HepG2 (cell line): ENCODE data around the gene RECK. TPM values are rescaled to one million over a fixed set of nuclear protein-coding genes. Genes with fewer than 3 reads are reported as not detected.

Experiments
- ATAC-seq: fragments of 200-7000 bp; cut with Tn5 transposase; 3 replicates; pipeline ENCODE4 v1.9.1; 2020; ENCODE audit warnings: mild to moderate bottlenecking, moderate library complexity
- BruUV-seq: library from RNA; stranded (reverse); fragments of 400-500 nt; replicated peaks from 2 replicates; lab custom pipeline; 2021; lab: Mats Ljungman, UMichigan
- CTCF ChIA-PET: fragments of 300-600 bp; formaldehyde crosslinking; extraction: SDS; loops from one replicate; lab custom pipeline; 2021; ENCODE audit warnings: low total read pairs, inconsistent platforms, low intra/inter-chr PET ratio; lab: Yijun Ruan, JAX
- POLR2A ChIA-PET: fragments of 350-600 bp; sonication (Branson Sonifier 250); formaldehyde crosslinking; loops from one replicate; lab custom pipeline; 2020; ENCODE audit warnings: antibody characterized with exemption, inconsistent platforms; lab: Yijun Ruan, JAX
- DNase-seq: peaks from one replicate; pipeline ENCODE4 v3.0.0-alpha.2; 2015; ENCODE audit warnings: low spot score
- FAIRE-seq: peaks from 3 replicates; lab custom pipeline; 2011; peaks lifted over from hg19 to GRCh38; lab: Jason Lieb, UNC
- H2AFZ ChIP-seq: one replicate; pipeline ENCODE4 v1.6.1; 2011; ENCODE audit warnings: low read length, inconsistent platforms
- H3K27ac ChIP-seq: fragments of 300-600 bp; 3 replicates; pipeline ENCODE4 v1.8.0; 2011; ENCODE audit warnings: mixed run types, mild to moderate bottlenecking, mixed read lengths, low read length, inconsistent platforms; ENCODE audit not compliant: insufficient read depth; ENCODE audit errors: extremely low read length
- H3K27me3 ChIP-seq, 2 experiments: fragments of 200-600 bp in 1 of 2; 2 replicates in 1 of 2; 3 replicates in 1 of 2; pipeline versions ENCODE4 v1.6.0 to v1.8.0; 2011; ENCODE audit warnings: low read length in 2 of 2, mild to moderate bottlenecking in 2 of 2, moderate library complexity in 2 of 2, inconsistent platforms in 1 of 2; ENCODE audit not compliant: insufficient read depth in 2 of 2, control insufficient read depth in 1 of 2
- H3K36me3 ChIP-seq, 2 experiments: fragments of 200-600 bp in 1 of 2; replicated peaks in 1 of 2; 2 replicates in 1 of 2; 3 replicates in 1 of 2; pipeline versions ENCODE4 v1.5.1 to v1.8.0; 2011; ENCODE audit warnings: low read length in 2 of 2, inconsistent platforms in 1 of 2; ENCODE audit not compliant: insufficient read depth in 2 of 2, control insufficient read depth in 1 of 2
- H3K4me1 ChIP-seq: 2 replicates; pipeline ENCODE4 v1.5.1; 2012; ENCODE audit warnings: low read length, inconsistent platforms; ENCODE audit not compliant: insufficient read depth
- H3K4me2 ChIP-seq: 2 replicates; pipeline ENCODE4 v1.6.0; 2011; ENCODE audit warnings: low read depth, low read length, inconsistent platforms
- H3K4me3 ChIP-seq, 3 experiments: fragments of 200-600 bp in 1 of 3; sonication (generic), shearing (Covaris generic) in 1 of 3; replicated peaks in 1 of 3; 2 replicates each; pipeline ENCODE4 v1.5.1; 2011 to 2016; ENCODE audit warnings: low read length in 3 of 3, inconsistent platforms in 2 of 3, low read depth in 2 of 3, mild to moderate bottlenecking in 2 of 3, control low read depth in 1 of 3, mixed read lengths in 1 of 3; ENCODE audit not compliant: insufficient read depth in 1 of 3
- H3K79me2 ChIP-seq: one replicate; pipeline ENCODE4 v1.6.1; 2011; ENCODE audit warnings: low read length, inconsistent platforms; ENCODE audit not compliant: insufficient read depth
- H3K9ac ChIP-seq: 2 replicates; pipeline ENCODE4 v1.6.0; 2011; ENCODE audit warnings: mild to moderate bottlenecking, low read depth, low read length, inconsistent platforms; ENCODE audit not compliant: insufficient read depth
- H3K9me3 ChIP-seq: 2 replicates; pipeline ENCODE4 v1.5.1; 2012; ENCODE audit warnings: mild to moderate bottlenecking, low read length
- H4K20me1 ChIP-seq: 2 replicates; pipeline ENCODE4 v1.6.0; 2011; ENCODE audit warnings: inconsistent platforms, mild to moderate bottlenecking, low read length, moderate library complexity; ENCODE audit not compliant: insufficient read depth
- YY1 ChIP-seq: IDR thresholded peaks from 2 replicates; pipeline ENCODE4 v1.6.1; 2011; ENCODE audit warnings: low read length, low read depth, moderate library complexity, mild to moderate bottlenecking; ENCODE audit not compliant: insufficient read depth, insufficient replicate concordance
- ZNF512B ChIP-seq: sonication (generic); formaldehyde crosslinking; IDR thresholded peaks from 2 replicates; pipeline ENCODE4 v1.5.1; 2020; ENCODE audit warnings: missing genetic modification reagents, mild to moderate bottlenecking, borderline replicate concordance
- WGBS: methylation state at CpG from one replicate; pipeline ENCODE4 v1.1.6; 2017; ENCODE audit warnings: low lambda C conversion rate; 5-methylcytosine and 5-hydroxymethylcytosine counted together
- in situ Hi-C: cut with HindIII; loops from 2 replicates; pipeline ENCODE4 v1.10.0; 2017; ENCODE audit warnings: low pct_unique_long_range_greater_than_20kb; ENCODE audit not compliant: extremely low pct_ligation_motif_present
- intact Hi-C: fragments of 100-400 bp; cut with micrococcal nuclease; formaldehyde crosslinking; loops from one replicate; pipeline ENCODE4 v1.10.0; 2022; ENCODE audit not compliant: unreplicated experiment
- polyA plus RNA-seq, 8 experiments: library from polyadenylated mRNA; depleted of rRNA in 3 of 8; stranded (reverse) in 7 of 8; unstranded in 1 of 8; fragments of >200 nt; fragmentation: Illumina TruSeq in 4 of 8; extraction: Trizol in 4 of 8; gene quantifications; 2 replicates each; pipeline versions ENCODE4 v1.2.1 to v1.2.3, GENCODE V29; 2011 to 2016; ENCODE audit warnings: low read depth in 4 of 8, missing spikeins in 1 of 8, mixed read lengths in 1 of 8; ENCODE audit not compliant: insufficient read depth in 1 of 8
- total RNA-seq, 5 experiments: library from RNA; depleted of rRNA; stranded (reverse); fragments of >200 nt; fragmentation: Illumina TruSeq; extraction: Trizol; gene quantifications; 2 replicates each; pipeline ENCODE4 v1.2.3, GENCODE V29; 2016; ENCODE audit warnings: low read depth in 1 of 5

RECK gene
- total and polyA plus RNA-seq, 2 of the 13 experiments (the other 11 are each of a cell fraction or from before 2014, with no cell fraction given) = 3.1 to 4.8 TPM

DNA sequence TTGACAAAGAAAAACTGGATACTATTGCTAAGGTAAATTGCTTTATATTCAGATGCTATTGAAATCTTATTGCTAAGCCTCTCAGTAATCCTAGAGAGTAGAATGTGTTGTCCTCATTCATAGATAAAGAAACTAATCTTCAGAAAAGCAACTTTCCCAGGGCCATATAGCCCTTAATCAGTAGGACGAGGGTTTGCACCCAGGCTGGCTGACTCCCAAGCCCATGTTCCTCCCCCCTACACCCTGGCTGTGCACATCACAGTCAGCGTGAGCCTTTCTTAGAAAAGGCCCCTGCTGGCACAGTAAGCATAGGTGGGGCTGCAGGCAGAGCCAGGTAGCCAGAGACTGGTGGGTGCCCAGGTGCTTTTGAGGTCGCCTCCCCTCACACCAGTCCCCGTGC lies 84.0 kb downstream of the RECK start:
- in situ Hi-C loops = no loop called here

More for the DNA sequence above, 84.0 kb downstream of the RECK start:
- POLR2A ChIA-PET = no interaction called here
- CTCF ChIA-PET = no interaction called here
- Histone ChIP-seq H3K4me2 (no peak overlapping the region), H3K4me3 (no peak overlapping the region), H3K27ac (no peak overlapping the region), H3K27me3 (peaks cover 0 to 2% of the 10 kb centered on the region in 2 experiments; a peak in 1 of 5 replicates), H3K4me1 (no peaks in the 10 kb centered on the region; the same call in 1 of the 2 replicates), H3K9ac (no peak overlapping the region), H3K79me2 (no peaks in the 10 kb centered on the region), H3K36me3 (no peaks in the 10 kb centered on the region)
- ATAC-seq (no peak), DNase-seq (no peak), FAIRE-seq (no peak)
- 43% methylated on average over 4 of the region's 4 CpGs for WGBS
- intact Hi-C loops = no loop called here
- BruUV-seq = no TSS peak
- TF ChIP-seq ZNF512B (no peak), YY1 (no peak)
- TF ChIP-seq, all 625 proteins: peak for 0
- Histone ChIP-seq H4K20me1 (no peaks in the 10 kb centered on the region), H3K9me3 (no peaks in the 10 kb centered on the region), H2AFZ (no peak overlapping the region)
